Right kidney (tissue), 1 donor: ENCODE data around the gene MCRIP1.
"Not testable (repeated sequence)": the region's sequence is repeated elsewhere in the genome, so short reads cannot be mapped to it uniquely, and the experiment has no call there.

ENCODE experiments used
- DNase-seq: peaks from one replicate; pipeline ENCODE4 v3.0.0-alpha.2; 2016

MCRIP1 gene

DNA sequence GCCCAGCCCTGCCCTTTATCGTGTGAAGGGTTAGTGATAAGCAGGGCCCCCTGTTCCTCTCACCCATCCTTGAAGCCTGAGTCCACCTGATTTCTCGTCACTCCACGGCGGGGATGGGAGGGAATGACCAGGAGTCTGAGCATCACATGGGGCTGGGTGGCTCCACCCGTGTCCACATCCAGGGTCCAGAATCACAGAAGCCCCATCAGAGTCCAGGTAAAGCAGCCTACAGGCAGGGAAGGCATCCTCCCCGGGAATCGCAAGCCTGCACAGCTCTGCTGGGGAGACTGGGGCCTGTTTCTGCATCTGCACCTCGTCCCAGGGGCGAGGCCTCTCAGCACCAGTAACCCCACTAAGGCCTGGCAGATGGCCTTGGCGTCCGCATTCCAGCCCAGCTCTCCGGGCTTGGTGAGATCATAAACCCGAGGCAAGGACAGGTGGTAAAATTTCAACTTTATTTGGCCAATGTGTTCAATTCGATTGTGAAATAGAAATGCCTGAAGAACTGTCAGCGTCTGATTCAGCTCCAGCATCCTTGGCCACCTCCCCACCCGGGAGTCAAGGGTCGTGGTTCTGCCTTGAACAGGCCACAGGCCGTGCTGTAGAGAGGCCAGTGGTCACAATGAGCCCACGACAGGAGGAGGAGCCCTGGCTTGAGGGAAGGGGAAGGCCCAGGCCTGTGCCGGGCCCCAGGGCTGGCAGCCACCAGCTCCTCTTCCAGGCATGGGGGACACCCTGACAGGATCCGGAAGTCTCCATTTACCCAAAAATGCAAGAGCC is 9.8 kb upstream of the MCRIP1 start:
- DNase-seq, result no peak

DNA sequence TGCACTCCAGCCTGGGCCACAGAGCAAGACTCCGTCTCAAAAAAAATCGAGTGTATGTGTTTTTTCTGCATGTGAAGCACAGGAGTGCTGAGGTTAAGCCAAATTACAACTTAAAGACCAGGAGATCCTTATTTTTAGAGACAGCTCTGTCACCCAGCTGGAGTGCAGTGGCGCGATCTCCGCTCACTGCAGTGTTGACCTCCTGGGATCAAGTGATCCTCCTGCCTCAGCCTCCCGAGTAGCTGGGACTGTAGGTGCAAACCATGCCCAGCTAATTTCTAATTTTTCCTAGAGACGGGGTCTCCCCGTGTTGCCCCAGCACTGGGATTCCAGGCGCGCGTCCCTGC is 9.3 kb upstream of the MCRIP1 start:
- DNase-seq, result no peak

DNA sequence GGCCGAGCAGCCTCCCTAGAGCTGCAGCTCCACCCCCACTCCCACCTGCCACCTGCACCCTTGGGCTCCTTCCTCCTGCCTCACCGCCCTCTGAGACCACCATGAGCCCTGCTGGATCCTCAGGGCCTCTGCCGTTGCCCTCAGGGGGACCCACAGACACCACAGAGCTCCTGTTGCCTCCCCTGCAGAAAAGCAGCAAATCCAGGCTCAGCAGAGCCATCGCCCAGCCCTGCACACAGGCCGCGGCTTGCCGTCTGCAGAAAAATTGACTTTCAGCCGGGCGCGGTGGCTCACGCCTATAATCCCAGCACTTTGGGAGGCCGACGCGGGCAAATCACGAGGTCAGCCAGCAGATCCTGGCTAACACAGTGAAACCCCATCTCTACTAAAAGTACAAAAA is 8.8 kb upstream of the MCRIP1 start:
- DNase-seq, result no peak

DNA sequence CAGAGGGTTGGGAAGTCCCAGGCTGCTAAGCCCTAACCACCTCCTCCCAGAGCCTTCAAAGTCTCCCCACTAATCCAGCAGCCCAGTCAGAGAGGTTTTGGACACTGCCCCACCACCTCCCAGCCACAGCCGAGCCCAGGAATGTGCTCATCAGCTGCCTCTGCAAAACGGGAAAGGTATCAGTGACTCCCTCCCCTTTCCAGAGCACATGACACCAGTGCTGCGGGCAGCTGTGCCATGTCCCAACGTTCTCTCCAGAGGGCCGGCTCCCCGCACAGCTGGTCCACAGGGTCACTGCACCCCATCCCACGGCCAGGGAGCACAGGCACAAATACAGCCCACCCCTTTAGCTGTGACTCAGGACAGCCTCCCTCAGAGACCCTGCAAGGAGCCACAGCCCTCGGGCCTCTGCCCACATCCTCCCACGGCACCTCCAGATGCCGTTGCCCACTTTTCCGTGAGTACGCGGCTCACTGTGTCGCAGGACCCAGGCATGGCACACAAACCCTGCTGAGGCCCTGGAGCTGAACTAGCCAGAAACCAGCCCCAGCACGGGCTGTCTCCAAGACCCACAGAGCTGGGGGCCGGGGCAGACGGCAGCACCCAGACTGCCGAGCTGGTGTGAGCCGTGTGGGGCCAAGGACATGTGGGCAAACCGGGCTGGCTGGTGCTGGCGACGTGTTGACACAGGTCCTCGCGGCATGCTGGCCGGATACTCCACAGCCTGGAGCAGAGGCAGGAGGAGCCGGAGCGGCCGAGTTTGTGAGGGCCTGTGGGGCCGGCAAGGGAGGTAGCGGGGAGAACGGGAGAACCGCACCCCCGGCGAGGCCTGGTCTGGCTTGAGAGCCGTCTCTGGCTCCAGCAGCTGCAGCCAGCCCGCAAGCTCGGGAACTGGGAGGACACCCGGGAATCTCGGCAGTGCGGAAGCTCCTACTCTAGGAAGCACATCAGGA is 8.0 kb upstream of the MCRIP1 start:
- DNase-seq, result no peak

DNA sequence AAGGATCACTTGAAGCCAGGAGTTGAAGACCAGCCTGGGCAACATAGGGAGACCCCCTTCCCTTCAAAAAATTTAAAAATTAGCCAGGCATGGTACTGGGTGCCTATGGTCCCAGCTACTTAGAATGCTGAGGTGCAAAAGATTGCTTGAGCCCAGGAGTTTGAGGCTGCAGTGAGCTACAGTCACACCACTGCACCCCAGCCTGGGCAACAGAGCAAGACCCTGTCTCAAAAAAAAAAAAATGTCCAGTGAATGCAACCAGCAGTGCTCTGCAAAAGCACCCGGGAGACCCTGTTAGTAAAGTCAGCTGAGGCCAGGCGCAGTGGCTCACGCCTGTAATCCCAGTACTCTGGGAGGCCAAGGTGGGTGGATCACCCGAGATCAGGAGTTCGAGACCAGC is 7.0 kb upstream of the MCRIP1 start:
- not testable (repeated sequence) for DNase-seq

DNA sequence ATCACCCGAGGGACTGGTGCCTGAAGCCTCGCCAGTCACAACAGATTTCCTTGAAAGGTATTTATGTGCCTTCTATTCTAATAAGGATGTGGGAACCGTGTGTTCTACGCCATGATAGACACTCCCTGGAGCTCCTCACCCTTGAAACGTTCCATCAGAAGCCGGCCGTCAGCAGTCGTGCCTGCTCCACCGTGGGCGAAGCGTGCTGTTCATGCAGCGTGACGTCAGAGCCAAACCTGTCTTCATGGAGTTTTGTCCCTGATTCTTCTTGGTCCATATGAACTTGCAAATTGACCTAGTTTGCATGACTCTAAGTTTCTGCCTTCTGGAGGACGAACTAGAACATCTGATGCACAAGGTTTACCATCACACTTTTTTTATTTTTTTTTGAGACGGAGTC is 6.2 kb upstream of the MCRIP1 start:
- DNase-seq, result no peak

DNA sequence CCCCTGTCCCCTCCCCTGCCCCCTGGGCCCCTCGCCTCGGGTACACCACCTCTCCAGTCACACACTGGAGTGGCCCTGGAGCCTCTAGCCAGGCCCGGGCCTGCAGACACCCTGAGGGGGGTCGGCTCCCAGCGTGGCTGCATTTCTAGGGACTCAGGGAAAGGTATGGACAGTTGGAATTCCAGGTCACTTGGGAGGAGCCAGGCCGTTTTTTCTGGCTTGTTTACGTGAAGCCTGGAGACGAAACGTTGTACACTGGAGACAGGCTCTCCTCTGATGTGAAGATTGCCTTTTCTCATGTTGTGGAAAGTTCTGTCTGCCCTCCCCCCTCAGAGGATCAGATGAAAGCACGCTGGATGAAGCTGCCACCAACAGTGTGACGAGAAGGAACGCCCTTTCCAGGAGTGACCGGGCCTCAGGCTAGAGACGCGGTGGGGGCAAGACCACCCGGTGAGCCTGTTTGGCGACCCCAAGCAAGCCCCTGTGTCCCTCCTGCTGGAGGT is 5.7 kb upstream of the MCRIP1 start:
- no peak for DNase-seq

DNA sequence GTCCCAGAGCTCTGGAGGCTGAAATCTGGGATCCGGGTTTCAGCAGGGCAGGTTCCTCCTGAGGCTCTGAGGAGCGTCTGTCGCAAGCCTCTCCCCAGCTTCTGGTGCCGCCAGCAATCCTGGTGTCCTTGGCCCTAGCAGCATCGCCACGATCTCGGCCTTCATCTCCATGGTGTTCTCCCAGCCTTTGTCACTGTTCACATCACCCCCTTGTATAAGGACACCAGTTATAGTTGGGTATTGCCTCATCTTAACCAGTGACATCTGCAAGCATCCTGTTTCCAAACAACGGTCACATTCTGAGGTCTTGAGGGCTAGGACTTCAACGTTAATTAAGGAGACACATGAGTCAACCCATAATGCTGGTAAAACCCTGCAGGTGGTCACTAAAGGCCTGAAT is 4.5 kb upstream of the MCRIP1 start:
- no peak for DNase-seq

DNA sequence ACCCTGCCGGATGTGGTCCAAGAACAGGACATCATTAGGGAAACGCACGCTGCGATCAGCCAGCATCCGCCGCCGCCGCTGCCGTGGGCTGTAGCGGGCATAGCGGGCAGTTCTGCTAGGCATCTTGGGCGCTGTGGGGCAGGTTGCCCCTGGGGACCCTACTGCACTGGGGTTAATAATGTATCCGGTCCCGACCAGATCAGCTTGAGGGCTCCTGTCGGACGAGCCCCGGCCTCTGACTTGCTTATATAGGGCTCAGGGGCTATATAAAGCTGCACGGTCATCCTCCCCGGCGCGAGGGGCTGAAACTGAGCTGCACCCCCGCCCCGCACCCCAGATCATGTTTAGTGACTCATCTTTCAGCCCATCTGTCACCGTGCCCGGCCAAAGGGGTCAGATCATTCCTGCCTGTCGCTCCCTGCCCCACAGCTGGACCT is 1.8 kb upstream of the MCRIP1 start, which contains the start of gene PPP1R27:
Gene PPP1R27, minus strand, starts transcription at position 220 of the 437 bp plus-strand sequence. Its CDS starts 97 bp downstream, at position 123.
- DNase-seq, result no peak

DNA sequence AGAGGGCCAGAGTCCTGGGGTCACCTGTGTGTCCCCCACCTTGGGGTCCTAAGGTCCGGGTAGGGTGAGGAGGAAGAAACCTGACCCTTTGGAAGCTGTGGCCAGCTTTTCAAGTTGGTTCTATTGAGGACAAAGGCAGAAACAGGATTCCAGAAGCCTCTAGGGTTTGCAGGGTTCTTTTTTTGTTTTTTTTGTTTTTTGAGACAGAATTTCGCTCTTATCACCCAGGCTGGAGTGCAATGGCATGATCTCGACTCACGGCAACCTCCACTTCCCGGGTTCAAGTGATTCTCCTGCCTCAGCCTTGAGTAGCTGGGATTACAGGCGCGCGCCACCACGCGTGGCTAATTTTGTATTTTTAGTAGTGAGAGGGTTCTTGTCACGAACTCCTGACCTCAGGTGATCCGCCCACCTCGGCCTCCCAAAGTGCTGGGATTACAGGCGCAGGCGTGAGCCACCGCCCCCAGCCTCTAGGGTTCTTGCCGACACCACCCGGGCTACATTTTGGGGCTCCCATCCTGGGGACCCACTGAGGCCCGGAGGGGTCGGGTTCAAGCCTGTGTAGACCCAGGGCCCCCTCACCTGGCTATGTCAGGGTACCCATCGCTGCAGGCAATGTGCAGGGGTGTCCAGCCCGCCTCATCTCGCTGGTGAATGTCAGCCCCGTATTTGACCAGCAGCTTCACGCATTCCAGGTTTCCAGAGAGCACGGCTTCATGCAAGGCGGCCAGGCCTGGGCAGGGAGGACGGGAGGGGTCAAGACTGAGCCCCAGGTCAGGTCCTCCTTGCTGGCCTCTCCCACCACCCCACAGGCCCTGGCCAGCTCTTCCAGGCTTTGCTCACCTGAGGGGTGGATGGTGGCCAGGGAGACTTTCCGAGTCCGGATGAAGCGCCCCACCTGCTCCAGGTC is 1.1 kb upstream of the MCRIP1 start:
- DNase-seq, result peak; percentile 31

DNA sequence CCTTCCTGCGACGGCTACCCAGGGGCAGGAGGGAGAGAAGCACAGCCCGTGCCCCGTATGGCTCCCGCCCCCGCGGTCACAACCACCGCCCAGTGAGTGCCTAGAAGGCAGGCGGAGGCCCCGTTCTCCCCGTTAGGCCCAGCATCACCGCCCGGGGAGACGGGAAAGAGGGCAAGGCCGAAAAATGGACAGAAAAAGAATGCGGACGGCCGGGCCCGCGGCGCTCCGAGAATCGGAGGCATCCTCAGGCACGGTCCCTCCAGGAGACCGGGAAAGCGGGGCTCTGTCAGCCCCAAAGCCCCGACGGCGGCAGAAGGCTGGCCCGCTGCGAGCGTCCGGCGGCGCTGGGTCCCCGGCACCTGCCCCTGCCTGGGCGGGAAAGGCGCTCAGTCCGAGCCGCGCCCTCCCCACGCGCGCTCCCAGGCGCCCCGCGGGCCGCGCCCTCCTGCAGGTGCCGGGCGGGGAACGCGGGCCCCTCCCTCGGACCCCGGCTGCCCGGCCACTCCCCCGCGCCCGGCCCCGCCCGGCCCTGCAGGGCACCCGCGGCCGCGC is 407 bp downstream of the MCRIP1 start:
- DNase-seq, result peak; percentile 70

DNA sequence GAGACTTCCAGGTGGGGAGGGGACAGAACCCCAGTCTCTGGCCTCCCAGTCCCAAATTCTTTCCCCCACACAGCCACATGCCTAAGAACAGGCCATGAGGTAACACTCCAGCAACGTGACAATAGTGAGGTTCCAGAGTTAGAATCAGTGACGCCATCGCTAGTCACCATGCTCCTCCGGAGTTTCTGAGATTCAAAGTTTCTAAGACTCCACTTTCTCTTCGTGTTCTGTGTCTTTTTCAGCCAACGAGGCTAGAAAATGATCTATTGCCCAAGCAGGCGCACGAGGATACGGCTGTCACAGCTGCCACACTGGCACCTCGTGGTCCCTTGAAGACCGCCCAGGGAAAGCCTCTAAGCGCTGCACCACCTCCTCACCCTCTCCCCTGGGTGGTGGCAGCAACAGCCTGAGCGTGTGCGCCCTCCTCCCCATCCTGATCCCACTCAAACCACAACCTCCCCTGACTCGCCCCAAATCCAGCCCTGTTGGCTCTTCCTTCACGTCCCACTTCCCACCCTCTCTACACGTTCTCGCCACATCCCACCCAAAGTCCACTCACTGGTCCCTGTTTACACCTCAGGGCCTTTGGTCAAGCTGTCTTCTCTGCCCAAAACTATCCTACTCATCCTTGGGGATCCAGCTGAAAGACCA is 1.0 kb downstream of the MCRIP1 start:
- no peak for DNase-seq

DNA sequence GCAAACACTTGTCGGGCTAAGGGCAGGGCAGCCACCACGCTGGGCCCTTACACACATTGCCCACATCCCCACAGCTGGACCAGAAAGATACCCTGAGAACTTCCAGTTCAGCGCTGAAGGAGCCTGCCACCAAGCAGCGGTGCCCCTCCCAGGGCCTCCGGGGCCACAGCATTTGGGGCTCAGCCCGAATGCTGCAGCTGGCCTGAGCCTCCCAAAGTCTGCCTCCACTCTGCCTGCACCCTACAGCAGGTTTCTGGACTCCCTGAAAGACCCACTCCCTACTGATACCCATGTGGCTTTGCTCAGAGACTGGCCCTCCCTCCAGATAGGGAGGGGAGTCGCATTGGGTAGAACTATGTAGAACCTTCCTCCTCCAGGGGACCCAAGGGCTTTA is 1.5 kb downstream of the MCRIP1 start:
- DNase-seq, result no peak

DNA sequence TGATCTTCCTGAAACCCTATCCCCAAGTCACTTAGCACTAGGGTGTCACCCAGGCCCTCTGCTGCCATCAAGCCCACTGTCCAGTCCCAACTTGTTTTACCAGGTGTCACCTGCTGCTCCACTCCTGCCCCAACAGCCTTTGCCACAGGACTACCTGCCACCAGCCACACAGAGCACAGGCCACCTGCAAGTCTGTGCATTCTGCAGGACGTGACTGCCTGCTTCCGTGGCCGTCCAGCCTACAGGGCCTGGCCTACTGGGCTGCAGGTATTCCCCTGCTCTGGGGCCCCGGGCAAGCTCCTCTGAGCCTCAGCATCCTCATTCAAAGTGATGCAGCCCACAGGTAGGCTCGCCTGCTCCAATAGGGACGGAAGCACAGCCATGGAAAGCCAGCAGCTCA is 3.2 kb downstream of the MCRIP1 start:
- DNase-seq, result no peak

DNA sequence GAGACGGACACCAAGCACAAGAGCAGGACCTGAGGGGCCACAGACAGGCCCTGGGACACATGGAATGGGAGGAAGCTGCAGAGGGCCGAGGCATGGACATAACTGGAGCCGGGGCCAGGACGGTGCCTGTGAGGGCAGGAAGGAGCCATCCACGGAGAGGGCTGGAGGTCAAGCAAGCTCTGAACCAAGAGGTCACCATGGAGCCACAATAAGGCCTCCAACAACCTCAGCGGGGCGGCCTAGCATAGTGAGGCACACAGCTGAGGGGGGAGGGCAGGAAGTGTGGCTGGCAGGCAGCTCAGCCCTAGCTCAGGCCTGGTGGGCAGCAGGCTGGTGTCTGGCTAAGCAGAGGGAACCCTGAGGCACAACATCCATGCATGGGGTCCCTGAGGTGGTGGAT is 4.4 kb downstream of the MCRIP1 start:
- DNase-seq, result no peak

DNA sequence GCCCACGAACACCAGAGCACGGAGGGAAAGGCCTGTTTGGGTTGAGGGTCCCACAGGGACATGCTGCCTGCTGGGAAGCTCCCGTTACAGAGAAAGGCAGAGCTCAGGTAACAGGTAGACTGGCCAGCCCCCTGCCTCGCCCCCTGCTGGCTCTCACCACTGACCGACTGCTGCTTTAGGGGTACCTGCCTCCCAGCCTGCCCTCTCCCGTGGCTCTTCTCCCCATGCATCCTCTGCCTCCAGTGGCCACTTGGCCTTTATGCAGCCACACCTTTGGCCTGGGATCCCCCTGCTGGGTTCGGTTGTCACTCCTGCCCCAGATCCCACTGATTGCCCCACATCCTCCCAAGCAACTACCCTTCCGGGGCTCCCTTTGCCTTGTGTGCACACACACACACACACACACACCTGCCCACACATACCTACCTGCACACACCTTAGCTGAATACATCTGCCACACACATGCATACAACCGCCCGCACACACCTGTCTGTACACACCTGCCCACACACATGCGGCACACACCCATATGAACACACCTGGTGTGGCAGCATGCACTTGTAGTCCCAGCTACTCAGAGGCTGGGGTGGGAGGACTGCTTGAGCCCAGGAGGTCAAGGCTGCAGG is 7.1 kb downstream of the MCRIP1 start:
- DNase-seq, result no peak

DNA sequence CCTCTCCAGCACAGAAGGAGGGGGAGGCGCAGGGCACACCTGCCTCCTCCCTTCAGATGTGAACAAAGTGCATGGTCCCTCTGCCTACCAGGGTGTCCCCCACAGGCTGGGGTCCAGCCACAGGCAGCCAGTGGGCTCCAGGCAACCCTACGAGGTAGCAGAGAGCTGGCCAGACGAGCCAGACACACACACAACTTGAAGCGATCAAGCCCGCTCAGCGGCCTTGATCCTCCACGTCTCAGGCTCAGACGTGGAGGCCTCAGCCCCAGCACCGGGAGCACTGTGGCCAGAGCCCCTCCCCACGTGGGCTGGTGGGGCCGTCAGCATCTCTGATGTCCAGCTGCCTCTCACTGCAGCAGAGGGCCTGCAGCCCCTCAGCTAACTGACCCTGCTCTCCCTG is 8.5 kb downstream of the MCRIP1 start:
- DNase-seq, result no peak

DNA sequence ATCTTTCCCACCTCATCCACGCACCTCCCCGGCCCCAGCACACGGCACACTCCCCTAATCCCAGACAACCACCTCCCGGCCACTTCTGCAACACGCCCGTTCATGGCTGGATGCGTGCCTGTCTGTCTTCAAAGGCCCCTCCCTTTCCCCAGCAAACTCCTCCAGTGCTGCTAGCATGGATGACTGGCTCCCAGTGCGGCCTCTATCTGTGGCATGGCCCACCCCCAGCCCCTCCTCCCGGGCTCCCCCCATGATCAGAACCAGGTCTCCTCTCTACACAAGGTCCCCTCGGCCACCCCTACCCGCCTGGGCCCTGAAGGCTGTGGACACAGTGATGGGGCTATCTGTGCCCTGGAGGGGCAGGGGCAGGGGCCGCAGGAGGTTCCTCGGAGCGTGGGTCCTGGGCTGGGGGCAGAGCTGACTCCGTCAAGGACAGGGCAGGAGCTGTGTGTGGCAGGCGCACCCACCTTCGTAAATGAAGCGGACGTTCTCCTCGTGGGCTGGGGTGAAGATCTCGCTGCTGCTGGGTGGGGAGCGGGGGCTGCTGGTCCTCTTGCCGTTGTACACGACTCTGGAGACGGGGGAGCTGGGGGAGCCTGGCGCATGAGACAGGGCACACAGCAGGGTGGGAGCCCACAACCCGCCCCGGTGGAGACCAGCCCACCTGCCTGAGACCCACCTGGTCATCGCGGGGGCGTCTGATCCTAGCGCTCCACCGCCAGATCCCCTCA is 9.1 kb downstream of the MCRIP1 start:
- no peak for DNase-seq

DNA sequence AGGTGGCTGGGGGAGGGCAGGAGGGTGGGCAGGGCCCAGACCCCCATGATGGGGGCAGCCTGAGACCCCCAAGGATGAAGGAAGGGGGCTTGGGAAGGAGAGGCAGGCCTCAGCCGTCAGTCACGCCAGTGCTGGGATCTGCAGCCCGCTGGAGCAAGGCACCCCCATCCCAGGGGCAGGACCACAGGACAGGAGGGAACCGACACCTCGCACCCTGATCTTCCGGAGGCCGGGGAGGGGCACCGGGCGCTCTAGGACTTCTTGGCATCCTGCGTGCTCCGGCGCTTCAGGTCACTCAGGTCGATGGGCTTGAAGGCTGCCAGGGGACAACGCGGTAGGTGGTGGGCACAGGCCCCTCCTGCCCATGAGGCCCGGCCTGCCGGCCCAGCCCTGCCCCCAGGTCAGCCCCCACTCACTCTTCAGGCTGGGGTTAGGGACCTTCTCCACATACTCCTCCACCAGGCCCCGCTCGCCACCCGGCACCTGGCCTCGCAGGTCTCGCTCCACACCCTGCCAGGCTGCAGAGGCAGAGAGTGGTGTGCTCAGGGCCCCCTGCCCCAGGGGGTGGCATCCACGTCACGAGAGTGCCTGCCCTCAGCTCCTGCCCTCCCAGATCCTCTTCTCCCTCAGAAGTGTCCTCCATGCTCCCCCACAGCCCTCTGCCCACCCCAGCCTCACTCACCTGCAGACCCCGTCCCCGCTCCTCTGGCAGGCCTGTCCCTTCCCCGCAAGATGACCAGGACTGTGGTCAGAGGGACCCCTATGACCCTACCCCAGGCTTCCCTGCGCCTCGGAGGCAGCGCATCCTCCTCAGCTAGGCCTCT is 9.9 kb downstream of the MCRIP1 start:
- DNase-seq, result no peak
